Spleen (tissue), 7 donors: ENCODE results near the gene IGSF23.

ENCODE experiments used
- CTCF ChIP-seq, 11 experiments: fragments of 200-600 bp in 7 of 11; fragments of 450-650 bp in 4 of 11; sonication (generic) in 4 of 11; IDR thresholded peaks in 8 of 11; conservative IDR thresholded peaks in 3 of 11; 1 replicate in 7 of 11; 2 replicates in 4 of 11; pipeline versions ENCODE4 v1.4.0 to v1.8.0; 2016 to 2021; ENCODE audit warnings: antibody characterized with exemption in 11 of 11, inconsistent platforms in 4 of 11, mild to moderate bottlenecking in 1 of 11
- POLR2A ChIP-seq, 3 donors: fragments of 450-650 bp; IDR thresholded peaks; one replicate each; pipeline ENCODE4 v1.5.1; 2017; ENCODE audit warnings: antibody characterized with exemption in 3 of 3, mild to moderate bottlenecking in 1 of 3
- donor health status: DM: no; HTN: no; CAD: no; lungs with moderate emphysema.
- donor health status: DM: no; HTN: no; CAD: no.
- donor health status: DM: no; HTN: no; CAD: no.

GRCh38 chr19:44644402-44645016, 31.1 kb downstream of the IGSF23 start:
- TF ChIP-seq CTCF (IDR thresholded peaks at IDR 0.05 in 8 of 11, conservative IDR thresholded peaks at IDR 0.05 in 3 of 11) (no peak), POLR2A (IDR thresholded peaks at IDR 0.05) (no peak)
